ENCODE data around the gene DYNC1I2.
A peak's percentile ranks its signal among the peaks of the same experiment; 100 is the strongest.

Gene DYNC1I2

DNA sequence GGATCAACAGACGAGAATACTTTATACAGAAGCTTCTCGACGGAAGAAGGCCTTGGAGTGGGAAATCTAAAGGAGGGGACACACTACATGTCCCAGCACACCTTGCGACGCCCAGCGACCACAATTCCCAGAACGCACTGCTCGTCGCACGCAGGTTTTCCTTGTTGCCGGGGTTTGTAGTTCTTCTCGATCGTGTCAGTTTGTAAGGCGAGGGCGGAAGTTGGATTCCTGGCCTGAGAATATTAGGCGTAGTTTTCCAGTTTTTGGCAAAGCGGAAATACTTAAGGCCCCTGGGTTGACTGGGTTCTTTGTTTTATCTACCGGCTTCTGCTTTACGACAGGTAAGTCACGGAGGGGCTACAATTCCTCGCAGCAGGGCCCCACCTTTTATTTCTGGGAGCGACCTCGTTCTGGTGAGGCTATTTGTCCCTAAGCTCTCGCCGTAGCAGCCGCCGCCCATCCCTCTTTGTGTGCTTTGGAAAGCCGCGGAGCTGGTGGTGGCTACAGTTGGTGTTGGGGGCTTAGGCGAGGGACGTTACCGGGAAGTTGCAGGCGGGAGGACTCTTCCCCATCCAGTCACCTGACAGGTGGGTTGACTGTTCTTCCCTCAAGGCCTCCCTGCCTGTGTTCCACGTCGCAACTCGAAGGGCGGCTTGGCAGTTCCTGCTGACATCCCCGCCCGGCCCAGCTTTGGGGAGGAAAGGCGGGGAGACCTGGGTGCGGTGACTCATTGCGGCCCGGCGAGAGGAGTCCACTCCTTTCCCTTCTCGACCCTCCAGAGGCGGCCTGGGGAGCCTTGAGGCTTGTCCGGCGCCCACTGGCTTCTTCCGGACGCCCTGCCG is at the start of gene DYNC1I2:
Gene DYNC1I2, plus strand, starts transcription at position 183 of the 842 bp plus-strand sequence. CDS start 2,687 bp downstream, outside the sequence.
- DNase-seq (ENCODE audit: extremely low spot score, insufficient read length, low read depth), result peak; percentile 73
- peak; percentile 99 for FAIRE-seq

DNA sequence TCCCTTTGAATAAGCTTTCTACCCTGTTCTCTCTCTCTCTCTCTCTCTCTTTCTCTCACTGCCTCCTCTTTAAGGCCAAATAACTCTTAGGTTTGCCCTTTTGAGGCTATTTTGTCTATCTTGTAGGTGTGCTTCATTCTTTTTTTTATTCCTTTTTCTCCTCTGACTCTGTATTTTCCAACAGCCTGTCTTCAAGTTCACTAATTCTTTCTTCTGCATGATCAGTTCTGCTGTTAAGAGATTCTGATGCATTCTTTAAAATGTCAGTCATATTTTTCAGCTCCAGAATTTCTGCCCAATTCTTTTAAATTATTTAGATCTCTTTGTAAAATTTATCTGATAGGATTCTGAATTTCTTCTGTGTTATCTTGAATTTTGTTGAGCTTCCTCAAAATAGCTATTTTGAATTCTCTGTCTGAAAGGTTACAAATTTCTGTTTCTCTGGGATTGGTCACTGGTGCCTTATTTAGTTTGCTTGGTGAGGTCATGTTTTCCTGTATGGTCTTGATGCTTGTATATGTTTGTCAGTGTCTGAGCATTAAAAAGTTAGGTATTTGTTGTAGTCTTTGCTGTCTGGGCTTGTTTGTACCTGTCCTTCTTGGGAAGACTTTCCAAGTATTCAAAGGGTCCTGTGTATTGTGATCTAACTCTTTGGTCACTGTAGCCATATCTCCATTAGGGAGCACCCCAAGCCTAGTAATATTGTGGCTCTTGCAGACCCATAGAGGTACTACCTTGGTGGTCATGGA is 35.4 kb upstream of the DYNC1I2 start:
- DNase-seq (ENCODE audit: extremely low spot score, insufficient read length, low read depth) (no peak), FAIRE-seq (no peak)

DNA sequence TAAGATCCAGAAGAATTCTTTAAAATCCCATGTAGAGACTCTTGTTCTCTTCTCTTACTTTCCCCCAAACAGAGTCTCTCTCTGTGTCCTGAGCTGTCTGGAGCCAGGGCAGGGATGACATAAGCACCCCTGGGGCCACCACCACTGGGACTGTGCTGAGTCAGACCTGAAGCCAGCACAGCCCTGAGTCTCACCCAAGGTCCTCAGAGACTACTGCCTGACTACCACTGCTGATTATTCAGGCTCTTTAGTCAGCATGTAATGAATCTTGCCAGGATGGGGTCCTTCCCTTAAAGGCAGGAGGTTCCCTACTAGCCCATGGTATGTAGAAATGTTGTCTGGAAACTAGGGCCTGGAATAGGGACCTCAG is 34.9 kb upstream of the DYNC1I2 start:
- FAIRE-seq (peak; percentile 15), DNase-seq (ENCODE audit: extremely low spot score, insufficient read length, low read depth) (no peak)

DNA sequence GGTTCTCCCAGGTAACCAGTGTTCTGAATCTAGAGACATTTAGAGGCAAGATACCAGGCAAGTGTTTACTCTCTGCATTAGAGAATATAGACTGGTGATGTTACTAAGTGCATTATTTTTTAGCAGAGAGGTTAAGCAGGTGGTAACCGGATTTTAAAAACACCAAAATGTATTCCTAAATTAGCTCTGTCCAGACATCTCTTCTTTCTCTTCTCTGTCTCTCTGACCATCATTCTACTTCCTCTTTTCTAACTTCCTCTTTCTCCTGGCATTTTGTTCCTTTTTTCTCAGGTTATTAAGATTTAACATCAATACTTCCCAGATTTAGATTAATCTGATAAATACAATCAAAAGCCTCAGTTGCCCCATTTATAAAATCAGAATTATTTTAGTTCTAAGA is 31.7 kb upstream of the DYNC1I2 start:
- DNase-seq (ENCODE audit: extremely low spot score, insufficient read length, low read depth) (peak; percentile 9), FAIRE-seq (peak; percentile 66)

DNA sequence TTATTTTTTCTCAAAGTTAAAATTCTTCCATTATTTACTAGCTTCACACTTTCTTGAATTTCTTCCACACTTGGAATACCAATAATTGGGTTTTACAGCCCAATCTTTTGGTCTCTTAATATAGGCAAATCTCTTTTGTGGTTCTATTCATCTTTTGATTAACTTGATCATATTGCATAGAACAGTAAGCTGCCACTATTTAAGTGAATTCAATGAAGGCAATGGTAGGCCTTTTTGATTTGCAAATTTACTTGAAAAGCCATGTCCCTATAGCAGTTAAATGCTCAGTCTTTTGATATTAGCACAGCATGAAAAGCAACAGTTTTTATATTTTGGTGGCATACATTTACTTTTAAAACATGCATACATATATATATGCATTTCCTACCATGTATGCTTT is 20.2 kb upstream of the DYNC1I2 start:
- FAIRE-seq, result no peak
- DNase-seq (ENCODE audit: extremely low spot score, insufficient read length, low read depth), result no peak

DNA sequence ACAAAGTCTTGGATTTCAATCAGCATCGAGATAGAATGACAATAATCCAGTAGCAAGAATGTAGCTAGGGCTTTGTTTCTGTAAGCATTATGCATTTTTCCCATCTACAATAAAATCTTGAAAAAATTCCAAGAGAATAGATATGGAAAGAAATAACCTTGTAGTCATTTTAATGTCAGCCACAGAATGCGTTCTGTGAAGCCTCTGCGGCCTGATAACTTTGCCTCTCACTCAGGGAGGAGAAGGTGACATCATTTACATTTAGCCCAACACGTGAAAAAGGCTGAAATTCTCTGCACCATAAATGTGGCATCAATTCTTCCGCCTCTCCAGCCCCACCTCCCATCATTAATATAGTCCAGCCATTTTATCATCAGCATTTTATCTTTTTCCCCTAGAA is 19.1 kb upstream of the DYNC1I2 start:
- no peak for DNase-seq (ENCODE audit: extremely low spot score, insufficient read length, low read depth)
- FAIRE-seq, result no peak

DNA sequence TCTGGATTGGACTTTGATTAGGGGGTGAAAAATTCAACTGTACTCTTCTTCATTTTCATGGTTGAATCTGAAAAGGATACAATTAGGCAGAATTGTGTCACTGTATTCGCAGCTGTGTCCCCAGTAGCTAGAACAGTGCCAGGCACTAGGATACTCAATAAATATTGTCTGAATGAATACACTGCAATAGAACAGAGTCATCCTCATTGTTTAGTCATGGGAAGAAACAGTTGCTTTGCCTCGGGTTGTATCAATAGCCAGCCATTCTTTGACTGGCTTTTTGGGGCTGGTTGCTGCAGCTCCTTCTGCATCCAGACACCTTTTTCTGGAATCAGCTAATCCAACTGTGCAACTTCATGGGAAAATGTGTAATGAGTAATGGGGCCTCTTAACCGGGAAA is 18.1 kb upstream of the DYNC1I2 start:
- no peak for DNase-seq (ENCODE audit: extremely low spot score, insufficient read length, low read depth)

DNA sequence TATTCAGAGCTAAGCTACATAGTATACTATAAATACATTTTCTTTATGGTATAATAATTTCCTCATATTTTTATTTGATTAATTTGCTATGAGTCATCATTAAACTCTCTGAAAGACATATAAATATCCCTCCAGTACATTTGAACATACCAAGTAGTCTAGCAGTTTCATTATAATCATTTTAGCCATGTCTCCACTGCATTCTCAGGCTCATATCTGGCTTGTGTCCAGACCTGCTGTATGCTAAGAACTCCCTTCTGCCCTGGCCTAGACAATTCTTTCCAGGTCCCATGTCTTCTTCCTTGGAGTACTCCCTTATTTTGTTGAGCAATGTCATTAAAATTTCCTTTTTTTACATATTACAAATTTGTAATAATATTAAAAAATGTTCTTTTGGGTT is 16.6 kb upstream of the DYNC1I2 start:
- FAIRE-seq (no peak), DNase-seq (ENCODE audit: extremely low spot score, insufficient read length, low read depth) (no peak)

More for the DNA sequence above, 18.1 kb upstream of the DYNC1I2 start:
- FAIRE-seq, result no peak

DNA sequence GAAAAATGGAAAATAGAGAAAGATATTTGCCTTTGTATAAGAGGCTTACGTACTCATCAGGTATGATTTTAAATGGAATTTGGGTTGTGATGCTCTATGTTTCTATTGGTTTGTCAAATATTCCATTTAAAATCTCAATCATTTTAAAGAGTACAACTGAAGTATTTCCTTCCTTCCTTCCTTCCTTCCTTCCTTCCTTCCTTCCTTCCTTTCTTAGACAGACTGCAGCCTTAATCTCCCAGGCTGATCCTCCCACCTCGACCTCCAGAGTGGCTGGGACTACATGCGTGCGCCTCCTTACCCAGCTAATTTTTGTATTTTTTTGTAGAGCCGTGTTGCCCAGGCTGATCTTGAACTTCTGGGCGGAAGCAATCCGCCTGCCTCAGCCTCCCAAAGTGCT is 15.4 kb upstream of the DYNC1I2 start:
- FAIRE-seq (no peak), DNase-seq (ENCODE audit: extremely low spot score, insufficient read length, low read depth) (no peak)

DNA sequence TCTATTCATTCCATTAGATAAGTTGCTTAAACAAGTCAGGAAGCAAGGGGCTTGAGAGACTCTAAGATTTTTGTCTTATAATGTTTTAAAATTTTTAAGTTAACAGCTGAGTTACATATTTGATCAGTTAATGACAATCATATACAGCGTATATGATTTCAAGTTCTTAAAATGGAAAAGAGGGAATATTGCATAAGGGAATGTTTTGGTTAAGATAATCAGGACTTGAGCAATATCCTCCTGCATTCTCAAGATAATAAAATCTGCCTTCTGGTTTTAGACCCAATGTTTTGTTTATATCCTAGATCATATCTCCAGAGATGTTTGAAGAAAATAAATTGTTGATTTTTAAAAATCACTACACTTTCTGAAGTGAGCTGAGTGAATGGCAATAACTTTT is 13.4 kb upstream of the DYNC1I2 start:
- FAIRE-seq (no peak), DNase-seq (ENCODE audit: extremely low spot score, insufficient read length, low read depth) (no peak)

DNA sequence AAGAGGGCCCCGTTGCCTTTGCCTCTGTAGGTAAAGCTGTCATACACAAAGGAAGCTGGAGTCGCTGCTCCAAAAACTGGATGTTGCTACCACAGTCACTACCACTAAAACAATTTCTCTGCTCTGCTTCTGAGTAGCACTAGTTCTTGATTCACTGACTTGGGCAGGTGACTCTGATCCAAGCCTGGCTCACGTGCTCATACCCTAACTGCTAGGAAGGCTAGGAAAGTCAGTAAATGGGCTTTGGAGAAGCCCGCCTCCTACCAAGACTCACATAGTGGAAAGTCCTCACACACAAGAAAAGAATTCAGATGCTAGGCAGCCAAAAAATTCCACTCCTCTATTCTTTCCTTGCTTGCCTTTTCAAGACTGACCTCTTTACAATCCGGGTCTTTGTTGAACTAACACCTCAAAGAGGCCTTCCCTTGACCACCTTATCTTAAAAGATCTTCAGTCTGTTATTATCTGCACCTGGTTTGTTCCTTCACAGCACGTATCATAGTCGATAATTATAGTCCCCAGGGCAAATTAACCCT is 11.4 kb upstream of the DYNC1I2 start:
- DNase-seq (ENCODE audit: extremely low spot score, insufficient read length, low read depth), result no peak
- FAIRE-seq, result no peak

DNA sequence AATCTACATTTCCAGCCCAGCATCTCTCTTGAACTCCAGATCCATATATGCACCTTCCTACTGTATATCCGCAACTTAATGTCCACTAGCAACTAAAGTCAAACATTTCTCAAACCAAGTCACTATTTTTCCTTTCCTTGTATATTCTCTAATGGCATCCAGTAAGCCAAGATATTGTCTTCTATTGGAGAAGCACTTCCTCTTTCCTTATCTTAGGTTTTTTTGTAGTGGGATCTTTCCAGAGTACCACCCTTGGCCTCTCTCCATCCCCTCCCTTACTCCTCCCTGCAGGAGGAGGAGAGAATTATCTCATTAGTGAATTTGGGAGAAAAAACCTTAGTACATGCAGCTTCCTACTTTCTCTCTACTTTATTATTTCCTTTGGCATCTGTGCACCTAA is 8.7 kb upstream of the DYNC1I2 start:
- FAIRE-seq (no peak), DNase-seq (ENCODE audit: extremely low spot score, insufficient read length, low read depth) (no peak)

DNA sequence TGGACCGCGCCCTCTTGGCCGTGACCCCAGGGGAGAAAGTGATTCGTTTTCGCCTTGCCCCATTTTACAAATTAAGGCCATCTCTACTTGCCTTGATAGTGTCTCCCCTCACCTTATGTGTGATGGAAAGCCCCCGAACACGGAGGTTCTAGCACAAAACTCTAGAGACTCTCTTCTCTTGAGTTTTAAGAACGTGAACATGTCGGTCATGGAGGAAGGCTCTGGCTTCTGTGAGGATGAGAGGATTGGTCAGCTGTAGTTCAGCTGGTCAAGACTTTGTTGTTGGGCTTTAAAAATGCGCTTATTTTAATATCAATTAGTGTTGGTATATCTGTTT is 828 bp downstream of the DYNC1I2 start:
- no peak for DNase-seq (ENCODE audit: extremely low spot score, insufficient read length, low read depth)
- no peak for FAIRE-seq

DNA sequence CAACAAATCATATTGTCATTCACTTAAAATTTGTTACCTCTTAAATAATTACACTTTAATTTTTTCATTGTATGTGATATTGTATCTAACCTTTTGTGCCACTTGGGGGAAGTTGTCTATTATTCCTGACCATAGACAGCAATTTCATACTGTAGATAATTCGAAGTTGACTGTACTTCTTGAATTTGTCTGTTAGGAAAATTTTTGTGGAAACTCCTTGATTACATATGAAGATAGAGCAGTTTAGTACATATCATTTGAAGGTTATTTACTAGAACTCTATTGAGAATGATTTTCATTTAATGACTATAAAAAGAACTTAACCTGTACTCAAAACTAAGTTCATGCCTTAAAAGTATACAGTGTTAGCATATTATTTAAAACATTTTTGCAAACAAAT is 5.1 kb downstream of the DYNC1I2 start:
- no peak for FAIRE-seq

DNA sequence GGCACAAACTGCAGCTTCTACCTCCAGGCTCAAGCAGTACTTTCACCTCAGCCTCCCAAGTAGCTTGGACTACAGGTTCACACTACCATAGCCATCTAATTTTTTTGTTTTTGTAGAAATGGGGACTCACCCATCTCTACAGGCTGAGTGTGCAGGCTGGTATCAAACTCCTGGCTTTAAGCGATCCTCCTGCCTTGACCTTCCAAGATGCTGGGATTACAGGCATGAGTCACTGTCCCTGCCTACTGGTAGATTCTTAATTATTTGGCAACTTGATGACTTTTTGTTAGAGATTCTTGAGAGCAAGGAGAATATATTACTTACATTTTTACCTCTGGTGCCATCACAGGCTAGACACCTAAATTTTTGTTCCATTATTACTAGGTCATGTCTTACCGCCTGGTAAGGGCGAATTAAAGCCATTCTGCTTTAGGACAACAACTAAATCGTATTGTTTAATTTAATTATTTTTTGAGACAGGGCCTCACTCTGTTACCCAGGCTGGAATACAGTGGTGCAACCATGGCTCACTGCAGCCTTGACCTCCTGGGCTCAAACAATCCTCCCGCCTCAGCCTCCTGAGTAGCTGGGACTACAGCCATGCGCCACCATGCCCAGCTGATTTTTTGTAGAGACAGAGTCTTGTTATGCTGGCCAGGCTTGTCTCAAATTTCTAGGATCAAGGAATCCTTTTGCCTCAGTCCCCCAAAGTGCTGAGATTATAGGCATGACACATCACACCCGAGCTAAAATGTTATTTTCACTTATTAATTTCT is 15.7 kb downstream of the DYNC1I2 start:
- FAIRE-seq, result no peak
- no peak for DNase-seq (ENCODE audit: extremely low spot score, insufficient read length, low read depth)

More for the DNA sequence above, 5.1 kb downstream of the DYNC1I2 start:
- DNase-seq (ENCODE audit: extremely low spot score, insufficient read length, low read depth), result no peak

DNA sequence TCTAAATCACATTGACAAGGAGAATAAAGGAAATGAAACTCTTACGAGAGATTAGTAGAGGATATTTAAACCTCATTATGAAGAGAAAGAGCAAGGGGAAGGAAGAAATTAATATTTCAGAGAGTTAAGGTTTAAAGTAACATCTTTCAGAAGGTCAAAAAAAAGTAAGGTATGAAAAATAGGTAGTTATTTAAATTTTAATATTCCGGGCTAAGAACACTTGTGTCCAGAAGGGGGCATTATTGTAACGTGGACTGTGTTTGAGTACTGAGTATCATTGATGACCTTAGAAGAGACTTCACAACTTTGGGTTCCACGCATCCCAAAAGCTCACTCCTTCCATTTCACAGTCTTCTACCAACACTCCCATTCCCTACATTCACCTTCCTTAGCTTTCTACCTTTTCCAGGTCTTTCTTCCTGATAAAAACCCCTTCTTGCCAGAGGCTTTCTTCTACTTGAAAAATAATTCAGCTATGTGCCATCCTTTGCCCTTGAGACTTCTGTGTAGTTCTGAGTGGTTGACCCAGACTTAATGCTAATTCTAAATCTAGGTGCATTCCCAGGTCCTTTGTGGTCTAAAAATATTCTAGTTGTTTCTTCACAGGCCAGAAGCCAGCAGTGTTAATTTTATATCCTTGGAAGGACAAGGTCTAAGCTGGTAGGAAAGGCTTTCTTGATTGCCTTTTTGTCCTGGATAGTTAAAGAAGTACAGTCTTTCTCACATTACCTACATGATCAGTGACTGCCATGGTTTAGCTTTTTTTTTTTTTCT is 16.5 kb downstream of the DYNC1I2 start:
- peak; percentile 71 for FAIRE-seq
- DNase-seq (ENCODE audit: extremely low spot score, insufficient read length, low read depth), result no peak

DNA sequence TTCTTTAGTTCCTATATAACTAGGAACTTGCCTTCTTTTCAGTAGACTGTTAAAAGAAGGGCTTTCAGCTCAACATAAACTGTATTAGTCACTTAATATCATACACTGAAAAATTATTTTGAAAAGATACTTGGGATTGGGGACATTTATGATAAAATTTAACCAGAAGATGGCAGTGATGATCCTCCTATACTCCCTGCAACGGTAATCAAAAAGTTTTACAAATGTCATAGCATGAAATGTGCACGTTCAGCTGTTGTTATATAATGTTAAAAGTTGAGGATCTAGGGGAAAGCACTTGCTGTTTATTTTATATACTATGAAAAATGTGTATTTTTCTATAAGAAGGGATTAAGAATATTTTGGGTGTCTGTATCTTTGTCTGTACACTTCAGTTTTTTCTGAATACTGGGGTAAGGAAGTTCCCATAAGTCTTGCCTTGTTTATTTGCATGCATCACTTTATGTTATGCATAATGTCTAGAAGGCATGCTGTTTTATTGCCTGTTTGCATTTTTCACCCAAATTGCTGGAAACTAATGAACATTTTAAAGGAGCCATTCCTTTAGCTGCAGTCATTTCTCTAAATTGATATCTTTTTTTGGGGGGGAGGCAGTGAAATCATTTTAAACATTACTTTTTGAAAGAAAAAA is 19.0 kb downstream of the DYNC1I2 start:
- FAIRE-seq, result peak; percentile 21

DNA sequence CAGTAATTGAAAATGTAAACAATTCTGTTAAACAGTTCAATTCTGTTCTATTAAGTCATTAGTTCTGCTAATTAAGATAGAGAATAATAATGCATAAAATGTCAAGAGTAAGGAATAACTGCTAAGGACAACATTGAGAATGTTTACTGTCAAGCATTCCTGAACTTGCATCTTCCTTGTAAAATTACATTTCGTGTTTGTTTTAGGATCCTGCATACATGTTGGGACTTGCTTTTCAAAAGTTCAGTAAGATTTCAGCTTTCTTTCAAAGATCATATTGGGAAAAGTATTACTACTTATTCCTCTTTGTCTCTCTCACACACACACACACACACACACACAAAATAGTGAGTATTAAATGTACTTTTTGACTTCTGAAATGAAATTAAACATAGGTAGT is 20.5 kb downstream of the DYNC1I2 start:
- DNase-seq (ENCODE audit: extremely low spot score, insufficient read length, low read depth) (no peak), FAIRE-seq (no peak)

More for the DNA sequence above, 19.0 kb downstream of the DYNC1I2 start:
- no peak for DNase-seq (ENCODE audit: extremely low spot score, insufficient read length, low read depth)

DNA sequence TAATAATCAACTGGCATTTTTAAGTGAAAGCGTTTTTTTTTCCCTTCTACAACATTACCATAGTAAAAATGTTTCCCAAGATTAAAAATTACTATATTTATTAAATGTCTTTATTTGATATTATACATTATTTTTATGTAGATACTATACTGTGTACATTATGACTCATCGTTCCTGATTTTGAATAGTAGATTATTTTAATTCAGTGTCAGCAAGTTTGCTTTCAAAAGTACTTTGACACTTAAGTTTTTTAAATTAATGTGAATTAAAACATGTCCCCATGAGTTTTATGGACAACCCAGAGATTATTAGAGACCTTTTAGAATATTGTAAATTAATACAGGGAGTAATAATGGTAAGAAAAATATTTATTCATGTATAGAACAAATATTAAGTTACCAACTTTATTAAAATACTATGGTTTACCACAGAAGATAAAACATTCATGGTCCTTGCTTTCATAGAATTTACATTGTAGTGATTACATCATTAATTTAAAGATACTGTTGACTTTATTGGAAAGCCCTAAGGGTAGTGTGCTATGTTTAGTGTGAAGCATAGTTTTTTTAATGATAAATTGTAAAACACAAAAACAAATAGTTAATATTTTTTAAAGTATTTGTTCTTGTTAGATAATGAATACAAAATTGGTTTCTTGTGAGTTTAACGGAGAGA is 21.9 kb downstream of the DYNC1I2 start:
- DNase-seq (ENCODE audit: extremely low spot score, insufficient read length, low read depth) (no peak), FAIRE-seq (no peak)

Measured in GM18507 (cell line).